Transverse colon (tissue), 4 donors: Measurements from ENCODE around the gene PCARE. TPM values are rescaled to one million over a fixed set of nuclear protein-coding genes. Genes with fewer than 3 reads are reported as not detected.

Experiments used
- DNase-seq: peaks from one replicate; pipeline ENCODE4 v3.0.0-alpha.2; 2019
- H3K27ac ChIP-seq, 4 donors: fragments of 200-600 bp; sonication (generic); 2 replicates each; pipeline ENCODE4 v1.5.1; 2016 to 2018; ENCODE audit warnings: inconsistent platforms in 4 of 4
- H3K27me3 ChIP-seq: fragments of 200-600 bp; sonication (generic); 2 replicates; pipeline ENCODE4 v1.5.1; 2017; ENCODE audit warnings: inconsistent platforms
- H3K36me3 ChIP-seq, 4 donors: fragments of 200-600 bp; sonication (generic); 2 replicates each; pipeline ENCODE4 v1.5.1; 2017 to 2019; ENCODE audit warnings: inconsistent platforms in 4 of 4
- H3K4me1 ChIP-seq, 4 donors: fragments of 200-600 bp; sonication (generic); 2 replicates each; pipeline ENCODE4 v1.5.1; 2017 to 2020; ENCODE audit warnings: inconsistent platforms in 4 of 4
- H3K4me3 ChIP-seq, 4 donors: fragments of 200-600 bp; sonication (generic); 1 replicate in 1 of 4; 2 replicates in 3 of 4; pipeline versions ENCODE4 v1.5.1 to v1.6.1; 2017 to 2019; ENCODE audit warnings: inconsistent platforms in 4 of 4
- H3K9me3 ChIP-seq, 2 donors: fragments of 200-600 bp; sonication (generic); 2 replicates each; pipeline ENCODE4 v1.5.1; 2017 to 2019; ENCODE audit warnings: inconsistent platforms in 2 of 2
- EP300 ChIP-seq: sonication (generic); formaldehyde crosslinking; IDR thresholded peaks from one replicate; pipeline ENCODE4 v1.6.1; 2017; ENCODE audit warnings: antibody characterized with exemption, low read depth
- POLR2A ChIP-seq: fragments of 450-650 bp; IDR thresholded peaks from one replicate; pipeline ENCODE4 v1.6.1; 2016; ENCODE audit warnings: antibody characterized with exemption, mild to moderate bottlenecking, moderate library complexity
- POLR2AphosphoS5 ChIP-seq, 3 donors: sonication (generic); formaldehyde crosslinking; IDR thresholded peaks; one replicate each; pipeline ENCODE4 v1.6.1; 2016; ENCODE audit warnings: antibody characterized with exemption in 3 of 3
- WGBS, 2 donors: methylation state at CpG; one replicate each; pipeline ENCODE4 v1.1.5; 2018; ENCODE audit warnings: low coverage in 1 of 2; 5-methylcytosine and 5-hydroxymethylcytosine counted together
- in situ Hi-C, 4 donors: fragments of 200-750 bp; cut with MboI; loops; one replicate each; pipeline versions ENCODE4 v1.15.0 to v1.15.1; 2017; ENCODE audit warnings: low sequenced_read_pairs in 3 of 4, low pct_ligation_motif_present in 1 of 4, low pct_unique_long_range_greater_than_20kb in 1 of 4
- intact Hi-C: fragments of 100-400 bp; cut with DNase I; formaldehyde crosslinking; loops from one replicate; pipeline ENCODE4 v1.15.1; 2023; ENCODE audit warnings: low total_unique reads
- total RNA-seq, 4 donors: library from RNA; depleted of rRNA; stranded (reverse); fragments of >200 nt; gene quantifications; one replicate each; pipeline ENCODE4 v1.1.0, GENCODE V29; 2016
- TF ChIP-seq, protein P1 (sequence below), 5 experiments: fragments of 200-600 bp in 3 of 5; fragments of 450-650 bp in 2 of 5; sonication (generic) in 3 of 5; IDR thresholded peaks; 1 replicate in 2 of 5; 2 replicates in 3 of 5; pipeline ENCODE4 v1.5.1; 2016 to 2017; ENCODE audit warnings: antibody characterized with exemption in 5 of 5, inconsistent platforms in 3 of 5, mild to moderate bottlenecking in 2 of 5, moderate library complexity in 1 of 5

The PCARE gene
- total RNA-seq, 4 donors from 2014 or later, result under 0.01 TPM; not detected in 3

DNA sequence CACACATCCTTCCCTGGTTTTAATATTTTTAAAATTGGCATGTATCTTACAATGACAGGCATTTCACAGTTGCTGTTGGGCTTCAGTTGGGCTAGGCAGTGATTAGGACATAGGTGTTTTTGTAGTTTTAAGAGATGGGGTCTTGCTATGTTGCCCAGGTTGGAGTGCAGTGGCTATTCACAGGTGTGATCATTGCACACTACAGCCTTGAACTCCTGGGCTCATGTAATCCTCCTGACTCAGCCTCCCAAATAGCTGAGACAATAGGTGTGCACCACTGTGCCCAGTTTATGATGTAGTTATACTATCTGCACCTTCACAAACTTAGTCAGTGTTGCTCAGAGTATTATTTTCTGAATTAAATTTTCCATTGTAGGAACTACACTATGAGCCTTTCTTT is 43.3 kb downstream of the PCARE start:
- intact Hi-C loops, result no loop called here
- Histone ChIP-seq H3K4me3 (no peak overlapping the region), H3K27ac (no peak overlapping the region), H3K9me3 (no peaks in the 10 kb centered on the region), H3K4me1 (no peaks in the 10 kb centered on the region), H3K27me3 (no peaks in the 10 kb centered on the region), H3K36me3 (no peaks in the 10 kb centered on the region)
- in situ Hi-C loops, result no loop called here
- TF ChIP-seq POLR2A (no peak), POLR2AphosphoS5 (IDR thresholded peaks at IDR 0.05) (no peak), EP300 (no peak)
- TF ChIP-seq, protein P1, sequence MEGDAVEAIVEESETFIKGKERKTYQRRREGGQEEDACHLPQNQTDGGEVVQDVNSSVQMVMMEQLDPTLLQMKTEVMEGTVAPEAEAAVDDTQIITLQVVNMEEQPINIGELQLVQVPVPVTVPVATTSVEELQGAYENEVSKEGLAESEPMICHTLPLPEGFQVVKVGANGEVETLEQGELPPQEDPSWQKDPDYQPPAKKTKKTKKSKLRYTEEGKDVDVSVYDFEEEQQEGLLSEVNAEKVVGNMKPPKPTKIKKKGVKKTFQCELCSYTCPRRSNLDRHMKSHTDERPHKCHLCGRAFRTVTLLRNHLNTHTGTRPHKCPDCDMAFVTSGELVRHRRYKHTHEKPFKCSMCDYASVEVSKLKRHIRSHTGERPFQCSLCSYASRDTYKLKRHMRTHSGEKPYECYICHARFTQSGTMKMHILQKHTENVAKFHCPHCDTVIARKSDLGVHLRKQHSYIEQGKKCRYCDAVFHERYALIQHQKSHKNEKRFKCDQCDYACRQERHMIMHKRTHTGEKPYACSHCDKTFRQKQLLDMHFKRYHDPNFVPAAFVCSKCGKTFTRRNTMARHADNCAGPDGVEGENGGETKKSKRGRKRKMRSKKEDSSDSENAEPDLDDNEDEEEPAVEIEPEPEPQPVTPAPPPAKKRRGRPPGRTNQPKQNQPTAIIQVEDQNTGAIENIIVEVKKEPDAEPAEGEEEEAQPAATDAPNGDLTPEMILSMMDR (IDR thresholded peaks at IDR 0.05), result no peak
- no peak for DNase-seq

DNA sequence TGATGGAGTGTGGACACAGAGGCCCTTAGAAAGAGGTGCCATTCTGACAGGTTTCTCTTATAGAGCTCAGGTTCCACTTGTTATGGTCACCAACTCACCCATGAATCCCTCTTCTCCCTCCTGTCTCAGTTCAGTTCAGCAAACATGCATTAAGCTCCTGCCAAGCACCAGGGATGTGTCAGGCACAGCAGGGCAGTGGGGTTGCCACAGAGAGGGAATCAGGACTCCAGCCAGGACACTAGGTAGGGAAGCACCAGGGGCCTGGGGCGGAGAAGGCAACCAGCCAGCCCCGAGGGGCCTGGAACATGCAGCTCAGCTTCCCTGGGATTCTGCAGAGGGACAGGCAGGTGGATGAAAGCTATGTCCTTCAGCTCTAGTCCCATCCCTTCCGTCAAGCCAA is 48.6 kb downstream of the PCARE start:
- TF ChIP-seq EP300 (no peak), POLR2AphosphoS5 (IDR thresholded peaks at IDR 0.05) (no peak), POLR2A (no peak)
- TF ChIP-seq, protein P1 (IDR thresholded peaks at IDR 0.05), result no peak
- in situ Hi-C loops, result no loop called here
- H3K9me3 ChIP-seq, result no peaks in the 10 kb centered on the region
- WGBS, 2 donors, result 87% methylated on average over 3 of the region's 3 CpGs; no CpG with 5 or more reads in 1 of the 2 donors
- no peaks in the 10 kb centered on the region for H3K36me3 ChIP-seq
- H3K4me3 ChIP-seq, result no peak overlapping the region
- no peak for DNase-seq
- no peaks in the 10 kb centered on the region for H3K4me1 ChIP-seq
- no peaks in the 10 kb centered on the region for H3K27me3 ChIP-seq
- intact Hi-C loops, result no loop called here
- no peak overlapping the region for H3K27ac ChIP-seq

DNA sequence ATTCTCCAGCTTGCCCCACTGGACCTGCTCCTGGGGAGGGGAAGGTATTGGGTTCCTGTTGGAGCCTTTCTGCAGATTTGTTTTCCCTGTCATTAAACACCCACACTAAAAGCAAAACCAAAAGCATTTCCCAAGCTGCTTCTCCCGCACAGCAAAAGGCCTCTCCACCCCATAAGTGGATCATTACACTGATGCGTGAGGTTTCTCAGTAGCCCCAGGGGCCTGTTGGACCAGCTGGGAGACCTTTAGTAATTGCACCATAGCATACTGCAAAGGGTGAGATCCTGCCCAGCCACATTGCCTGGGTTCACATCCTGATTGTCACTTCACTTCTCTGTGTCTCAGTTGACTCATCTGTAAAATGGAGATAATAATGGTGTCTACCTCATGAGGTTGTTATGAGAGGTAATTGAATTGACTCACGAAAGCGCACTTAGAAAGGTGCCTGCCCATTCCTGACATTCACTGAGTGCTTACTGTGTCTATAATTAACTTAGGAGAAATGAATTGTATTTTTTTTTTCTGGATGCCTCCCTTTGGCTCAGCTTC is 49.4 kb downstream of the PCARE start:
- Histone ChIP-seq H3K36me3 (no peaks in the 10 kb centered on the region), H3K27ac (no peak overlapping the region), H3K4me3 (no peak overlapping the region), H3K4me1 (no peaks in the 10 kb centered on the region), H3K9me3 (no peaks in the 10 kb centered on the region), H3K27me3 (no peaks in the 10 kb centered on the region)
- TF ChIP-seq POLR2A, result no peak
- no peak for TF ChIP-seq POLR2AphosphoS5 (IDR thresholded peaks at IDR 0.05)
- TF ChIP-seq, protein P1 (IDR thresholded peaks at IDR 0.05), result no peak
- no peak for TF ChIP-seq EP300
- no peak for DNase-seq
- intact Hi-C loops (no loop called here), in situ Hi-C loops (no loop called here)
- 68 to 100% methylated on average over 2 to 4 of the region's 4 CpGs for WGBS, 2 donors

DNA sequence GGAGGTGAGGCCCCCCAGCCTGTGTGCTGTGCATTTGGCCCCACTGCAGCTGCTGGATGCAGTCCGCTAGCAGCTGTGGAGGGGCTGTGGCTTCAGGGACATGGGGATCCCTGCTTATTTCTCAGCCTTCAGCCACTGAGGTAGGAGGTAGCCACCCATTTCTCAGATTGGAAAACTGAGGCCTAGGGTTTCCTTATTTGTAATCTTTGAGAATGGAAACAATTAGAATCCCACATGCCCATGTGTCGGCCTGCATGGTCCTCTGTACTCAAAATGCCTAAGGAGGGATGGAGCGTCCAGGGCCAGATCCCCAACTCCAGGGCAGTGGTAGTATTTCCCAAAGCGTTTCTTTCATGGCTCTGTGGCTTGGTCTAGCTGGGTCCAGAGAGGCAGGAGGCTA is 51.1 kb downstream of the PCARE start:
- Histone ChIP-seq H3K9me3 (no peaks in the 10 kb centered on the region), H3K4me1 (no peaks in the 10 kb centered on the region), H3K4me3 (no peak overlapping the region), H3K27ac (no peak overlapping the region), H3K36me3 (no peaks in the 10 kb centered on the region), H3K27me3 (no peaks in the 10 kb centered on the region)
- no peak for DNase-seq
- in situ Hi-C loops (no loop called here), intact Hi-C loops (no loop called here)
- TF ChIP-seq POLR2AphosphoS5 (IDR thresholded peaks at IDR 0.05) (no peak), POLR2A (no peak), EP300 (no peak)
- TF ChIP-seq, protein P1 (IDR thresholded peaks at IDR 0.05), result no peak
- 70 to 97% methylated on average over 2 to 4 of the region's 4 CpGs for WGBS, 2 donors
